Stimulated activated CD4-positive, alpha-beta T cell treated with anti-CD3 and anti-CD28 coated beads, Interleukin-2, amount 100 ng/mL, for 24 hours (primary cell): ENCODE measurements around the gene SLC17A1.
A peak's percentile ranks its signal among the peaks of the same experiment; 100 is the strongest.

ENCODE experiments used
- DNase-seq, 2 donors: peaks; one replicate each; pipeline ENCODE4 v3.0.0-alpha.2; 2020

Gene SLC17A1

GRCh38 chr6:25832307-25832662 is 433 bp upstream of the SLC17A1 start:
- no peak for DNase-seq

GRCh38 chr6:25830458-25830857 is 1.4 kb downstream of the SLC17A1 start:
- no peak for DNase-seq

GRCh38 chr6:25829375-25829774 is 2.5 kb downstream of the SLC17A1 start:
- no peak for DNase-seq

GRCh38 chr6:25821341-25821740 is 10.5 kb downstream of the SLC17A1 start:
- DNase-seq: no peak

GRCh38 chr6:25816252-25816651 is 15.6 kb downstream of the SLC17A1 start:
- no peak for DNase-seq

- no peak for DNase-seq
Measured at GRCh38 chr6:25815194-25815593, 16.7 kb downstream of the SLC17A1 start.

GRCh38 chr6:25804804-25805203 is 27.0 kb downstream of the SLC17A1 start:
- DNase-seq: no peak

- no peak for DNase-seq
Measured at GRCh38 chr6:25801436-25801835, 30.4 kb downstream of the SLC17A1 start.

- no peak for DNase-seq
Measured at GRCh38 chr6:25794784-25795183, 37.1 kb downstream of the SLC17A1 start.

- DNase-seq: no peak
Measured at GRCh38 chr6:25793970-25794369, 37.9 kb downstream of the SLC17A1 start.

GRCh38 chr6:25792016-25792415 is 39.8 kb downstream of the SLC17A1 start:
- no peak for DNase-seq

GRCh38 chr6:25789475-25789874 is 42.4 kb downstream of the SLC17A1 start:
- no peak for DNase-seq

- peak; percentile 49 to 55 for DNase-seq
Measured at GRCh38 chr6:25788305-25788922, 43.4 kb downstream of the SLC17A1 start.

GRCh38 chr6:25787428-25787827 is 44.4 kb downstream of the SLC17A1 start:
- DNase-seq: no peak

GRCh38 chr6:25781134-25781533 is 50.7 kb downstream of the SLC17A1 start:
- no peak for DNase-seq

GRCh38 chr6:25777856-25778649 is 53.8 kb downstream of the SLC17A1 start:
- DNase-seq: no peak

- DNase-seq: no peak
Measured at GRCh38 chr6:25777031-25777430, 54.8 kb downstream of the SLC17A1 start.

- DNase-seq: no peak
Measured at GRCh38 chr6:25774120-25774715, 57.6 kb downstream of the SLC17A1 start.

- DNase-seq: no peak
Measured at GRCh38 chr6:25769983-25770382, 61.9 kb downstream of the SLC17A1 start.

GRCh38 chr6:25768566-25768965 is 63.3 kb downstream of the SLC17A1 start:
- DNase-seq: no peak

GRCh38 chr6:25764611-25765010 is 67.2 kb downstream of the SLC17A1 start:
- DNase-seq: no peak

GRCh38 chr6:25757936-25758642 is 73.8 kb downstream of the SLC17A1 start:
- DNase-seq: no peak
